ENCODE data around the gene LRMDA. TPM values are rescaled to one million over a fixed set of nuclear protein-coding genes. Genes with fewer than 3 reads are reported as not detected.

LRMDA gene
- total and polyA plus RNA-seq, 10 of the 15 experiments (the other 5 are each of a cell fraction or from before 2014, with no cell fraction given) = 0.07 to 0.54 (median 0.29) TPM; not detected in 4

- in situ Hi-C loops (cut with MboI) = no loop called here
- ChIA-PET RAD21 (ENCODE audit: unreplicated experiment) (no interaction called here), SMC1A (ENCODE audit: uncharacterized antibody, unreplicated experiment) (interaction anchor here (0.9 to 1.2 kb wide), 3 partner anchors 23 to 96 kb away, joined by 3 to 4 read pairs (median 3); no protein-coding TSS in a partner anchor), CTCF (no interaction called here), POLR2A (no interaction called here)
- Histone ChIP-seq H3K4me2 (ENCODE audit: control insufficient read depth, insufficient read depth) (no peak overlapping the region), H3K4me1 (ENCODE audit: control insufficient read depth, insufficient read depth, low read length) (no peaks in the 10 kb centered on the region), H3K9me3 (replicated peaks; ENCODE audit: control insufficient read depth, insufficient read depth, low read length) (no peaks in the 10 kb centered on the region), H3K36me3 (ENCODE audit: control insufficient read depth in 2 of 2, insufficient read depth in 2 of 2, low read length in 1 of 2) (no peaks in the 10 kb centered on the region), H3K27me3 (replicated peaks in 1 of 2; ENCODE audit: control insufficient read depth in 2 of 2, insufficient read depth in 2 of 2, low read length in 1 of 2) (no peaks in the 10 kb centered on the region), H3K79me2 (ENCODE audit: control insufficient read depth, insufficient read depth, low read length) (no peaks in the 10 kb centered on the region), H3K9ac (ENCODE audit: control insufficient read depth, insufficient read depth, low read length) (no peak overlapping the region), H3K4me3 (no peak overlapping the region), H3K27ac (ENCODE audit: control insufficient read depth, insufficient read depth) (no peak overlapping the region), H2AFZ (ENCODE audit: control insufficient read depth, low read depth, low read length) (no peak overlapping the region), H4K20me1 (ENCODE audit: control insufficient read depth, insufficient read depth) (no peaks in the 10 kb centered on the region)
- intact Hi-C loops (cut with micrococcal nuclease; ENCODE audit: unreplicated experiment) = no loop called here
- ATAC-seq = no peak
- FAIRE-seq = no peak
- WGBS (ENCODE audit: insufficient coverage, insufficient replicate concordance, low lambda C conversion rate, missing lambda C conversion rate) = 0% methylated on average over 2 of the region's 2 CpGs
- BruUV-seq (replicated peaks) = no TSS peak
- DNase-seq (ENCODE audit: low read depth, low spot score) = no peak
- no peak for TF ChIP-seq JUND (IDR thresholded peaks at IDR 0.05; ENCODE audit: low read depth, low read length)
- no peak for TF ChIP-seq REST (IDR thresholded peaks at IDR 0.05; ENCODE audit: low read depth, low read length)
- TF ChIP-seq SREBF1 (IDR thresholded peaks at IDR 0.05; ENCODE audit: low read length) = no peak
- no peak for TF ChIP-seq SRF (IDR thresholded peaks at IDR 0.05; ENCODE audit: low read depth in 2 of 2, low read length in 2 of 2)
- no peak for TF ChIP-seq NFYA (IDR thresholded peaks at IDR 0.05; ENCODE audit: borderline replicate concordance, low read depth, low read length)
- no peak for TF ChIP-seq HDGF (IDR thresholded peaks at IDR 0.05)
- TF ChIP-seq CHD2 (IDR thresholded peaks at IDR 0.05; ENCODE audit: borderline replicate concordance, low read depth, low read length) = no peak
- no peak for TF ChIP-seq IRF3 (IDR thresholded peaks at IDR 0.05)
- no peak for TF ChIP-seq YBX1 (IDR thresholded peaks at IDR 0.05)
- no peak for TF ChIP-seq PAX5 (IDR thresholded peaks at IDR 0.05; ENCODE audit: borderline replicate concordance, low read depth, low read length)
- TF ChIP-seq JUNB (IDR thresholded peaks at IDR 0.05) = no peak
- no peak for TF ChIP-seq PAX8 (IDR thresholded peaks at IDR 0.05)
- TF ChIP-seq DPF2 (IDR thresholded peaks at IDR 0.05) = no peak
- TF ChIP-seq EED (IDR thresholded peaks at IDR 0.05; ENCODE audit: low read depth) = no peak
- no peak for TF ChIP-seq SPI1 (IDR thresholded peaks at IDR 0.05; ENCODE audit: borderline replicate concordance, insufficient read depth, low read depth, low read length)
- TF ChIP-seq, protein P1, sequence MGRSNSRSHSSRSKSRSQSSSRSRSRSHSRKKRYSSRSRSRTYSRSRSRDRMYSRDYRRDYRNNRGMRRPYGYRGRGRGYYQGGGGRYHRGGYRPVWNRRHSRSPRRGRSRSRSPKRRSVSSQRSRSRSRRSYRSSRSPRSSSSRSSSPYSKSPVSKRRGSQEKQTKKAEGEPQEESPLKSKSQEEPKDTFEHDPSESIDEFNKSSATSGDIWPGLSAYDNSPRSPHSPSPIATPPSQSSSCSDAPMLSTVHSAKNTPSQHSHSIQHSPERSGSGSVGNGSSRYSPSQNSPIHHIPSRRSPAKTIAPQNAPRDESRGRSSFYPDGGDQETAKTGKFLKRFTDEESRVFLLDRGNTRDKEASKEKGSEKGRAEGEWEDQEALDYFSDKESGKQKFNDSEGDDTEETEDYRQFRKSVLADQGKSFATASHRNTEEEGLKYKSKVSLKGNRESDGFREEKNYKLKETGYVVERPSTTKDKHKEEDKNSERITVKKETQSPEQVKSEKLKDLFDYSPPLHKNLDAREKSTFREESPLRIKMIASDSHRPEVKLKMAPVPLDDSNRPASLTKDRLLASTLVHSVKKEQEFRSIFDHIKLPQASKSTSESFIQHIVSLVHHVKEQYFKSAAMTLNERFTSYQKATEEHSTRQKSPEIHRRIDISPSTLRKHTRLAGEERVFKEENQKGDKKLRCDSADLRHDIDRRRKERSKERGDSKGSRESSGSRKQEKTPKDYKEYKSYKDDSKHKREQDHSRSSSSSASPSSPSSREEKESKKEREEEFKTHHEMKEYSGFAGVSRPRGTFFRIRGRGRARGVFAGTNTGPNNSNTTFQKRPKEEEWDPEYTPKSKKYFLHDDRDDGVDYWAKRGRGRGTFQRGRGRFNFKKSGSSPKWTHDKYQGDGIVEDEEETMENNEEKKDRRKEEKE (IDR thresholded peaks at IDR 0.05) = no peak
- TF ChIP-seq BCL11A (IDR thresholded peaks at IDR 0.05; ENCODE audit: low read depth, low read length) = no peak
Measured at GRCh38 chr10:75448166-75448565, 16.7 kb downstream of the LRMDA start.

All from GM12878 (cell line).